ENCODE results near the gene FPGS.

The FPGS gene

GRCh38 chr9:127790094-127790855 is 12.4 kb upstream of the FPGS start:
- Histone ChIP-seq H3K9me2 (replicated peaks; ENCODE audit: control insufficient read depth, low read length) (no peaks in the 10 kb centered on the region), H3K4me1 (ENCODE audit: control insufficient read depth, low read length) (peaks cover 19% of the 10 kb centered on the region), H3K9me3 (ENCODE audit: control insufficient read depth, insufficient read depth, low read length) (no peaks in the 10 kb centered on the region), H3F3A (ENCODE audit: control insufficient read depth, insufficient read depth) (peaks cover 20% of the 10 kb centered on the region), H3K4me3 (ENCODE audit: low read length) (no peak overlapping the region), H3K27me3 (ENCODE audit: control insufficient read depth, low read length) (no peaks in the 10 kb centered on the region), H3K79me2 (ENCODE audit: control insufficient read depth, low read length) (peaks cover 47% of the 10 kb centered on the region), H4K20me1 (ENCODE audit: control insufficient read depth, insufficient read depth, low read depth, low read length) (peaks cover 35% of the 10 kb centered on the region), H3K4me2 (ENCODE audit: low read length) (no peak overlapping the region), H3K27ac (ENCODE audit: low read depth, low read length) (no peak overlapping the region), H3K36me3 (ENCODE audit: control insufficient read depth, low read length) (peaks cover 75% of the 10 kb centered on the region)
- TF ChIP-seq CTCF (IDR thresholded peaks at IDR 0.05; ENCODE audit: low read depth, low read length, poor library complexity, severe bottlenecking) (no peak), EZH2phosphoT487 (IDR thresholded peaks at IDR 0.05; ENCODE audit: borderline replicate concordance, low read length) (no peak)

- peaks cover 44% of the 10 kb centered on the region for H3K79me2 ChIP-seq (ENCODE audit: control insufficient read depth, low read length)
- peaks cover 74% of the 10 kb centered on the region for H3K36me3 ChIP-seq (ENCODE audit: control insufficient read depth, low read length)
- no peak overlapping the region for H3K27ac ChIP-seq (ENCODE audit: low read depth, low read length)
- H3K4me2 ChIP-seq (ENCODE audit: low read length), result no peak overlapping the region
- H4K20me1 ChIP-seq (ENCODE audit: control insufficient read depth, insufficient read depth, low read depth, low read length), result peaks cover 35% of the 10 kb centered on the region
- H3F3A ChIP-seq (ENCODE audit: control insufficient read depth, insufficient read depth), result peaks cover 24% of the 10 kb centered on the region
- no peaks in the 10 kb centered on the region for H3K27me3 ChIP-seq (ENCODE audit: control insufficient read depth, low read length)
- H3K9me3 ChIP-seq (ENCODE audit: control insufficient read depth, insufficient read depth, low read length), result no peaks in the 10 kb centered on the region
- no peak for TF ChIP-seq CTCF (IDR thresholded peaks at IDR 0.05; ENCODE audit: low read depth, low read length, poor library complexity, severe bottlenecking)
- TF ChIP-seq EZH2phosphoT487 (IDR thresholded peaks at IDR 0.05; ENCODE audit: borderline replicate concordance, low read length), result no peak
- no peak overlapping the region for H3K4me3 ChIP-seq (ENCODE audit: low read length)
- no peaks in the 10 kb centered on the region for H3K9me2 ChIP-seq (replicated peaks; ENCODE audit: control insufficient read depth, low read length)
- peaks cover 27% of the 10 kb centered on the region for H3K4me1 ChIP-seq (ENCODE audit: control insufficient read depth, low read length)
Observed at GRCh38 chr9:127791085-127791484, 11.6 kb upstream of the FPGS start.

- H3K27me3 ChIP-seq (ENCODE audit: control insufficient read depth, low read length), result no peaks in the 10 kb centered on the region
- peaks cover 61% of the 10 kb centered on the region for H3K36me3 ChIP-seq (ENCODE audit: control insufficient read depth, low read length)
- no peak overlapping the region for H3K27ac ChIP-seq (ENCODE audit: low read depth, low read length)
- H3K4me3 ChIP-seq (ENCODE audit: low read length), result no peak overlapping the region
- H3K9me3 ChIP-seq (ENCODE audit: control insufficient read depth, insufficient read depth, low read length), result no peaks in the 10 kb centered on the region
- H3K4me1 ChIP-seq (ENCODE audit: control insufficient read depth, low read length), result peaks cover 34% of the 10 kb centered on the region
- H3F3A ChIP-seq (ENCODE audit: control insufficient read depth, insufficient read depth), result peaks cover 39% of the 10 kb centered on the region
- peaks cover 30% of the 10 kb centered on the region for H3K79me2 ChIP-seq (ENCODE audit: control insufficient read depth, low read length)
- TF ChIP-seq CTCF (IDR thresholded peaks at IDR 0.05; ENCODE audit: low read depth, low read length, poor library complexity, severe bottlenecking) (no peak), EZH2phosphoT487 (IDR thresholded peaks at IDR 0.05; ENCODE audit: borderline replicate concordance, low read length) (no peak)
- H4K20me1 ChIP-seq (ENCODE audit: control insufficient read depth, insufficient read depth, low read depth, low read length), result peaks cover 27% of the 10 kb centered on the region
- H3K4me2 ChIP-seq (ENCODE audit: low read length), result no peak overlapping the region
- H3K9me2 ChIP-seq (replicated peaks; ENCODE audit: control insufficient read depth, low read length), result no peaks in the 10 kb centered on the region
Observed at GRCh38 chr9:127792417-127793031, 10.2 kb upstream of the FPGS start.

Measured in DOHH2 (cell line).